HL-60 (cell line): Measurements from ENCODE around the gene KRT74.

Source experiments
- DNase-seq, 2 experiments: peaks; one replicate each; pipeline ENCODE4 v3.0.0-alpha.2; 2010 to 2020; ENCODE audit warnings: low read depth in 1 of 2, low spot score in 1 of 2
- H3K27ac ChIP-seq: fragments of 250-450 bp; sonication (Bioruptor Pico); replicated peaks from 2 replicates; pipeline ENCODE4 v1.5.1; 2020; ENCODE audit warnings: mild to moderate bottlenecking, moderate library complexity
- H3K27me3 ChIP-seq: fragments of 250-450 bp; sonication (Bioruptor Pico); 2 replicates; pipeline ENCODE4 v1.5.1; 2021; ENCODE audit warnings: mild to moderate bottlenecking, moderate library complexity; ENCODE audit not compliant: insufficient read depth, poor library complexity, severe bottlenecking
- H3K4me3 ChIP-seq: replicated peaks from 2 replicates; pipeline ENCODE4 v1.5.1; 2011; ENCODE audit warnings: mild to moderate bottlenecking, control low read depth, low read length; ENCODE audit not compliant: insufficient read depth
- CTCF ChIP-seq: IDR thresholded peaks from one replicate; pipeline ENCODE4 v1.5.1; 2011; ENCODE audit warnings: low read length, control low read depth, inconsistent platforms; ENCODE audit not compliant: insufficient read depth
- GABPA ChIP-seq: IDR thresholded peaks from 2 replicates; pipeline ENCODE4 v1.6.1; 2012; ENCODE audit warnings: low read depth
- POLR2AphosphoS5 ChIP-seq: IDR thresholded peaks from 2 replicates; pipeline ENCODE4 v1.6.1; 2012; ENCODE audit warnings: low read depth
- REST ChIP-seq: IDR thresholded peaks from 2 replicates; pipeline ENCODE4 v1.6.1; 2012; ENCODE audit warnings: low read depth; ENCODE audit not compliant: insufficient replicate concordance
- SPI1 ChIP-seq: IDR thresholded peaks from 2 replicates; pipeline ENCODE4 v1.6.1; 2012; ENCODE audit warnings: low read depth, mild to moderate bottlenecking, borderline replicate concordance

KRT74 gene

GRCh38 chr12:52603314-52603713 lies 29.7 kb upstream of the KRT74 start:
- DNase-seq: no peak
- H3K4me3 ChIP-seq: no peak overlapping the region
- H3K27me3 ChIP-seq: no peaks in the 10 kb centered on the region
- no peak overlapping the region for H3K27ac ChIP-seq
- TF ChIP-seq GABPA: no peak

GRCh38 chr12:52602552-52602951 lies 28.9 kb upstream of the KRT74 start:
- H3K27me3 ChIP-seq: no peaks in the 10 kb centered on the region
- no peak overlapping the region for H3K4me3 ChIP-seq
- DNase-seq: no peak
- TF ChIP-seq POLR2AphosphoS5 (no peak), SPI1 (no peak), CTCF (no peak)
- no peak overlapping the region for H3K27ac ChIP-seq

GRCh38 chr12:52601671-52602070 lies 28.0 kb upstream of the KRT74 start:
- no peak overlapping the region for H3K4me3 ChIP-seq
- TF ChIP-seq CTCF (no peak), POLR2AphosphoS5 (no peak), REST (no peak), SPI1 (no peak), GABPA (no peak)
- no peak for DNase-seq
- H3K27ac ChIP-seq: no peak overlapping the region
- H3K27me3 ChIP-seq: no peaks in the 10 kb centered on the region

GRCh38 chr12:52600941-52601481 lies 27.4 kb upstream of the KRT74 start, which contains the start of gene KRT72:
KRT72 (minus strand) TSS chr12:52601463; CDS start chr12:52601452, 11 bp downstream.
- no peak for DNase-seq
- TF ChIP-seq GABPA (no peak), POLR2AphosphoS5 (no peak), CTCF (no peak), REST (no peak), SPI1 (no peak)

More at GRCh38 chr12:52600941-52601481, 27.4 kb upstream of the KRT74 start, which contains the start of gene KRT72:
- Histone ChIP-seq H3K27ac (no peak within 1 kb of the TSS), H3K27me3 (no peaks in the 10 kb centered on the region), H3K4me3 (no peak within 1 kb of the TSS)
